NCI-H1694 (cell line): ENCODE data around the gene FADS3.

Experiments used
- DNase-seq: peaks from one replicate; lab custom pipeline; 2025; lab: John Stamatoyannopoulos, UW

FADS3 gene

GRCh38 chr11:61834278-61835048 lies 56.9 kb downstream of the FADS3 start:
- DNase-seq = no peak

- no peak for DNase-seq
Observed at GRCh38 chr11:61833926-61834277, 57.4 kb downstream of the FADS3 start.

- DNase-seq = no peak
Observed at GRCh38 chr11:61833471-61833870, 57.9 kb downstream of the FADS3 start.

GRCh38 chr11:61832754-61833153 lies 58.6 kb downstream of the FADS3 start:
- DNase-seq = no peak

GRCh38 chr11:61832207-61832606 lies 59.1 kb downstream of the FADS3 start:
- DNase-seq = no peak

- no peak for DNase-seq
Observed at GRCh38 chr11:61830237-61831105, 60.9 kb downstream of the FADS3 start.

- no peak for DNase-seq
Observed at GRCh38 chr11:61829806-61830205, 61.5 kb downstream of the FADS3 start.

GRCh38 chr11:61828629-61829407 lies 62.5 kb downstream of the FADS3 start:
- DNase-seq = no peak

- no peak for DNase-seq
Observed at GRCh38 chr11:61828379-61828628, 63.0 kb downstream of the FADS3 start.

GRCh38 chr11:61827571-61828378 lies 63.6 kb downstream of the FADS3 start, which contains the start of gene FADS2:
Gene FADS2, plus strand, starts transcription at chr11:61828300. Its CDS starts 91 bp downstream, at chr11:61828391.
- peak; percentile 88 for DNase-seq

GRCh38 chr11:61826930-61827570 lies 64.3 kb downstream of the FADS3 start:
- no peak for DNase-seq
